GM19099 (cell line): Measurements from ENCODE around the gene PRMT7.

Source experiments
- POLR2A ChIP-seq: IDR thresholded peaks from 3 replicates; pipeline ENCODE4 v1.6.1; 2011; ENCODE audit warnings: low read depth; ENCODE audit not compliant: insufficient read length; ENCODE audit errors: extremely low read depth

Gene PRMT7

GRCh38 chr16:68370581-68371275 is 59.9 kb downstream of the PRMT7 start:
- TF ChIP-seq POLR2A = no peak

DNA sequence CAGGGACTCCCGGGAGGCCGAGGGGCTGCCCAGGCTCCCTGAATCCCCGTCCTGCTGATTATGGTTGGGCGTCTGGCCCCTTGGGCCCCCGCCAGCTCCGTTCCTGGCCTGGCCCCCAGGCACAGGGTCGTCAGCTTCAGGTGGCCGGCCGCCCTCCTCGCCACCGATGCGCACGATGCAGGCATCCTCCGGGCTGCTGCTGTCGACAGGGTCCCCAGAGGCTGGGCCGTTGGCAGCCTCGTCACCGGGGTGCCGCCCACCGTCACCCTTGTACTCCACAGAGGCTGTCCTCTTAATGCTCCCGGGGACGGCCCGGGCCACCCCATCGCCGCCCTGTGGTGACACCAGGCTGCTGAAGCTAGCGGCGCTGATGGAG is 60.4 kb downstream of the PRMT7 start:
- TF ChIP-seq POLR2A = no peak

GRCh38 chr16:68371706-68372380 is 61.0 kb downstream of the PRMT7 start:
- TF ChIP-seq POLR2A = no peak

DNA sequence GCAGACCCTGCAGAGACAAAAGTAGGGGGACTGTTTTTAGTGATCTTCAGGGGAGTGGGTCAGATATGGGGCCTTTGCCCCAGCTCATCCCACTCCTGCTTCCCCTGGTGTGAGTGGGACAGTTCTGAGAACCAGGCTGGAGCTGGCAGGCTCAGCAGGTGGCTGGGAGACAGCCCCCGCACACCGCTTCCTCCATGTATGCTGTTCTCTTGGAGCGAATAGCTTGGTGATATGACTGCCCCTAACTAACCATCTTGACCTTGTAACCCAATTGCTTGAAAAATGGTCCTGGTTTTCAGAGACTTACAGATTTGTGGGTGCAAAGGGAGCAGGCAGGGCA is 61.5 kb downstream of the PRMT7 start:
- TF ChIP-seq POLR2A = no peak

DNA sequence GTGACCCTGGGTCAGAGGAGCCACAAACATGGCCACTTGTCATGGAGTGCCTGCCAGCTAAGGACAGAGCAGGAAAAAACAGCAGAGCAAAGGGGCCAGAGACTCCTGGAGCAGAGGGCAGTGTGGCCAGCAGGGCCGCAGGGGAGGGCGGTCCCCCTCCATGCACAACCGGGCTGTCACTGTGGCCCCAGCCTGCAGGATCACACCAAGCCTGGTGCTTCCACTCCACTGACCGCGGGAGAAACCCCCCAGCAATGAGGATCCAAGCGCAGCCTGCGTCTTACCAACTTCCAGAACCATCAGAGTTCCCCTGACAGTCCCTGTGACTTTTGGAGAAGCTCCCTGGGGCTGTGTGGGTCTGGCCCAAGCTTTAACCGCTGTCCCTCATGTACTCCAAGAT is 62.0 kb downstream of the PRMT7 start:
- TF ChIP-seq POLR2A = no peak

DNA sequence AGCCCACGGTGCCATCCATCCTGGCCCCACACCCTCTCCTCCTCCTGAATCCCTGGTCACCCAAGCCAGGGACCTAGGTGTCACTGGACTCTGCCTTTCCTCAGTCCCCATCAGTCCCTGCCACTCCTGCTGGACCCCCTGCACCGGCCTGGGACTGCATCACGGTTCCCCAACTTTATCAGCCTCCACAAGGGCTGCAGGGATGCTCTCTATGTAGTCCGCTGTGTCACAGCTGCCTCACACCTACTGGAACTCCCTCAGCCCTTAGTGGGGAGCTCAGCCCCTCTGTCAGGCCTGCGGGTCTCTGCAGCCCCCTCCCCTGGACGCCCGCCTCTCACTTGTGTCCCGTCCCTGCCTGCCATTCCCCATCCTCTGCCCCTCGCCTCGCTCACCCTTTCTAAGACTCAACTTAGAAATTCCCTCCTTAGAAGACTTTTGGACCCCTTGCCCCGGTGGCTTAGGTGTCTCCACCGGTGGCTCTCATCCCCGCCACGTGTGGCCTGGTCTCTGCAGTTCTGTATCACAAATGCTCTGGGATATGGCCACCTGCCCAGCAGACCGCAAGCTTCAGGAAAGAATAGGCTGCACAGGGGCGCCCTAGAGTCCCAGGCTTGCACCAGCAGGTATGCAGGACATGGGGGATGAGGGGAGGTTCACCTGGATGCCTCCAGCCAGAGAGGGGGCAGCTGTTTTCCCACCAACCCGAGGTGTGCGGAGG is 62.9 kb downstream of the PRMT7 start:
- no peak for TF ChIP-seq POLR2A

DNA sequence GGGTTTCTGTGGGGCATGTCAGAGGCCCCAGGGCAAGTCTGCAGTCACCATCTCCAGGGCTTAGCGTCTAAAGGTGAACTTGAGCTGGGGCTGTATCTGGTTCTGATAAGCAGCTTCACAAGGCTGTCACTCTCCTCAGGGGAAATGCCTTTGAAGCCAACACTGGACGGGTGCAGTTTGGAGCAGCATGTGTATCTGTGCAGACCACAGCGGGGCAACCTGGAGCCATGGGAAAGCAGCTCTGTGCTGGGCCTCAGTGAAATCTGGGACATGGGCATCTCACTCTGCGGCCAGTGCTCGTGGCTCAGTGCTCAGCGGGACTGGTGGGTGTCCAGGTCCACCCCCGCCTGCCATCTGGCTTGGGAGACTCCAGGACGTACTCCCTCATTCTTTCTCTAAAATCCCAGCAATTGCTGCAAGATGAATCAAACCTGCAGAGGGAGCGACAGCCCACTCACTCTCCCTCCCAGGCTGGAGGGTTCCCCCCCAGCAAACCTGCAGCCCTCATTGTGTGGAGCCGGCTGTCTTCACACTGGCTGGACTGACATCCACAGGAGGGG is 63.5 kb downstream of the PRMT7 start:
- no peak for TF ChIP-seq POLR2A

GRCh38 chr16:68374961-68375660 is 64.3 kb downstream of the PRMT7 start:
- no peak for TF ChIP-seq POLR2A

DNA sequence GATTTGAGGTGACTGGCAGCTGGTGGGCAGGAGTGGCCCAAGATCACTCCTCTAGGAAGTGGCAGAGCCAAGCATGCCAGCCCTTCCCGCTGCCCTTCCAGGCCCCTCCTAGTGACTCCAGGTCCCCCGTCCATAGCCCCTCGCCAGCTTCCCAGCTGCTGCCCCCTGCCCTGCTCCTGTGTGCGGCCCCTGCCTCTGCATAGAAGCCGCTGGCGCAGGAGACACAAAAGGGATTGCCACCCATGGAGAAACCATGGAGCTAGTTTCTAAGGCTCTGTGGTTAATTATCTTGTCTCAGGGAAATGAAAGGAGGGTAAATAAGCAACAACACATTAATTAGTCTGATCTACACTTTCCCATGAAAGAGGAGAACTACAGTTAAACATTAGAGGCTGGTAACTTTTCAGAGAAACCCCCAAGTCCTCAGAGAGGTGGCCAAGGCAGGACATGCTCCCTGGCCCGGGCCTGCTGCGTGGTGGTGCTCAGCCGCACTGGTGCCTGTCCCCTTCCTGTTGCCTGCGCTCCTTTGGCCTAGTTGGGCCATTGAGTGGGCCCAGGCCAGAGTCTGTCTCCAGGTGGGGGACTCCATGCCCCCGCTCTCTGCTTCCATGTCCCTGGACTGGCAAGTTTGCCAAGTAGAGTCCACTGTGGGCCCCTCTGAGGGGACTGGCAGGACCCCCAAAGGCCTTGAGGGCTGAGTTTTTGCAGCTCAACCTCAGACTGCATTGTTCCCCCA is 65.2 kb downstream of the PRMT7 start:
- no peak for TF ChIP-seq POLR2A

DNA sequence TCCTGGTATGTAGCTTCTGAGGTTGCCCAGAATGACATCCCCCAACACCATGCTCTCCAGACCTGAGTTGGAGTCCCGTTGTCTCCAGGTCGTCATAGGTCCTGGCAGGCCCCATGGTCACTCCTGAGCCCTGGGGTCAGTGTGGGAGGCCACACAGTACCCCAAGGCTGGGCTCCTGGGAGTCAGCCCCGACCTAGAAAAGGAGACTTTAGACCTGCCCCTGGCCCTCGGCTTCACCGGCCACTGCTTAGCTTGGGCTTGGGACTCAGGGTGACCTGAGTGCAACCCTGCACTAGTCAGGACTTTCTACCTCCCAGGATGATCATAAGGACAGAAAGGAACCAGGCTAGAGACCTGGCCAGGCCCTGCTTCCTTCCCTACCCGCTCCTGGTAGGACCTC is 65.8 kb downstream of the PRMT7 start:
- TF ChIP-seq POLR2A = no peak

GRCh38 chr16:68377221-68377620 is 66.4 kb downstream of the PRMT7 start:
- TF ChIP-seq POLR2A = no peak

DNA sequence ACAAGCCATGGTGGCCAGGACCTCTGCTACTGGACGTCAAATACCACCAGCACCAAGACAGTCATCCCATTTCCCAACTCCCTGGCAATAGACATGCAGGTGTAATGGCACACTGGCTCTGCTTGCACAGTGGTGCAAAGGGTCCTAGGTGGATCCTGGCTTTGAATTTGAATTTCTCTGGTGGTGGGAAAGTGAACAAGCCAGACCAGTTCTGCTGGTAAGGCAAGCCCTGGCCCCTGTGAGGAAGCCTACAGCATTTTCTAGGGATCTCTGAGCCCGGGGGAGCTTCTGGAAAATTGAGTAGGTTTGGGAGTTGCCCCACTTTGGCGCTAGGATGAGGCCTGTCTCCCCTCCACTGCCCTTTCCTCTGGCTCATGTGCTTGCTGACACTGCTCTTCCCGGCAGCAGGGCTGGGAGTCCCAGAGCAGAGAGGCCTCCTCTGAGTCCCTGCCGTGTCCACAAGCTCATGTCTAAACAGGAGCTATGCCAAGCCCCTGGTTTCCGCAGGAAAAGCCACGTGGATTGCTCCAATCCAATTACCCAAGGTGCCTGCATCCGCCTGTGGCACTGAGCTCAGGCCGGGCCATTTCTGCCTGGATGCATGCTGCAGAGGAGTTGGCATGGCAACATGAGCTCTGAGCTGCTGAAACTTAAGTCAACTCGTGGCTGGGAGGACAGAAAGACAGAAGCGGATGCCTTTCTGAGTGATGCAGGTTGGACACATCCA is 67.0 kb downstream of the PRMT7 start:
- TF ChIP-seq POLR2A = no peak

GRCh38 chr16:68378436-68379415 is 67.9 kb downstream of the PRMT7 start:
- no peak for TF ChIP-seq POLR2A
